HL-60 (cell line): ENCODE results near the gene RERG.

Source experiments
- DNase-seq, 2 experiments: peaks; one replicate each; pipeline ENCODE4 v3.0.0-alpha.2; 2010 to 2020; ENCODE audit warnings: low read depth in 1 of 2, low spot score in 1 of 2
- H3K27ac ChIP-seq: fragments of 250-450 bp; sonication (Bioruptor Pico); replicated peaks from 2 replicates; pipeline ENCODE4 v1.5.1; 2020; ENCODE audit warnings: mild to moderate bottlenecking, moderate library complexity
- H3K27me3 ChIP-seq: fragments of 250-450 bp; sonication (Bioruptor Pico); 2 replicates; pipeline ENCODE4 v1.5.1; 2021; ENCODE audit warnings: mild to moderate bottlenecking, moderate library complexity; ENCODE audit not compliant: insufficient read depth, poor library complexity, severe bottlenecking
- H3K4me3 ChIP-seq: replicated peaks from 2 replicates; pipeline ENCODE4 v1.5.1; 2011; ENCODE audit warnings: mild to moderate bottlenecking, control low read depth, low read length; ENCODE audit not compliant: insufficient read depth
- GABPA ChIP-seq: IDR thresholded peaks from 2 replicates; pipeline ENCODE4 v1.6.1; 2012; ENCODE audit warnings: low read depth
- POLR2AphosphoS5 ChIP-seq: IDR thresholded peaks from 2 replicates; pipeline ENCODE4 v1.6.1; 2012; ENCODE audit warnings: low read depth
- SPI1 ChIP-seq: IDR thresholded peaks from 2 replicates; pipeline ENCODE4 v1.6.1; 2012; ENCODE audit warnings: low read depth, mild to moderate bottlenecking, borderline replicate concordance
- TF ChIP-seq, protein P1 (sequence below): IDR thresholded peaks from one replicate; pipeline ENCODE4 v1.5.1; 2011; ENCODE audit warnings: low read length, control low read depth, inconsistent platforms; ENCODE audit not compliant: insufficient read depth
- TF ChIP-seq, protein P2 (sequence below): IDR thresholded peaks from 2 replicates; pipeline ENCODE4 v1.6.1; 2012; ENCODE audit warnings: low read depth; ENCODE audit not compliant: insufficient replicate concordance

The RERG gene

DNA sequence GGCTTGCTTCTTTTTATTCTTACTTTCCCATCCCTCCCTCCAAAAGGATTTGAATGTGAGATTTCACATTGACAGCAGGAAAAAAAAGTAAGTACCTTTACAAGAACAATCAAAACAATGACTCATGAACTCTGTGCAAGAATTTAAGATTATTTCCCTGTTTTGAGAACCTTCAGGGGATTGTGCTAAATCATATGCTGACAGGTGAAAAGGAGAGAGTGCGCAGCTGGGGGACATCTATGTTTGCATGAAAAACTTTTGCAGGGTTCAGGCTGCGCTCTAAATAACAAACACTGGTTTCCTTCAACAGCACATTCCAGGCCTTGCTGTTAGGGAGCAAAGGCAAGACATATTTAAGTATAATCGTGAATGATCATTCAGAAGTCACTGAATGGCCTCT lies 27.3 kb downstream of the RERG start:
- no peak for DNase-seq
- TF ChIP-seq SPI1, result no peak
- H3K27ac ChIP-seq, result no peak overlapping the region
- H3K4me3 ChIP-seq, result no peak overlapping the region
- H3K27me3 ChIP-seq, result no peaks in the 10 kb centered on the region

DNA sequence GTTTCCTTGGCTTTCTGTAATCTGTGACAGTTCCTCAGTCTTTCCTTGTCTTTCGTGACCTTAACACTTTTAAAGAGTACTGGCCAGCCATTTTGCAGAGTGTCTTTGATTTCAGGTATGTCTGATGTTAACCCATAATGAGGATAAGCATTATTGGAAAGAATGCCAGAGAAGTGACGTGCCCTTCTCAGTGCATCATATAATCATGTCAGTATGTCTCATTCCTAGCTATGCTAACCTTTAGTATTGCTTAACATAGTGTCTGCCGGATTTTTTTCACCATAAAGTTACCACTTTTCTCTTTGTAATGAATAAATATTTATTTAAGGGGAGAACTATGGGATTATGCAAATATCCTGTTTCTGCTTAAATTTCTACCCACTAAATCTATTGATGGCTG lies 28.5 kb downstream of the RERG start:
- Histone ChIP-seq H3K27me3 (no peaks in the 10 kb centered on the region), H3K27ac (no peak overlapping the region), H3K4me3 (no peak overlapping the region)
- DNase-seq, result no peak
- TF ChIP-seq, protein P1, sequence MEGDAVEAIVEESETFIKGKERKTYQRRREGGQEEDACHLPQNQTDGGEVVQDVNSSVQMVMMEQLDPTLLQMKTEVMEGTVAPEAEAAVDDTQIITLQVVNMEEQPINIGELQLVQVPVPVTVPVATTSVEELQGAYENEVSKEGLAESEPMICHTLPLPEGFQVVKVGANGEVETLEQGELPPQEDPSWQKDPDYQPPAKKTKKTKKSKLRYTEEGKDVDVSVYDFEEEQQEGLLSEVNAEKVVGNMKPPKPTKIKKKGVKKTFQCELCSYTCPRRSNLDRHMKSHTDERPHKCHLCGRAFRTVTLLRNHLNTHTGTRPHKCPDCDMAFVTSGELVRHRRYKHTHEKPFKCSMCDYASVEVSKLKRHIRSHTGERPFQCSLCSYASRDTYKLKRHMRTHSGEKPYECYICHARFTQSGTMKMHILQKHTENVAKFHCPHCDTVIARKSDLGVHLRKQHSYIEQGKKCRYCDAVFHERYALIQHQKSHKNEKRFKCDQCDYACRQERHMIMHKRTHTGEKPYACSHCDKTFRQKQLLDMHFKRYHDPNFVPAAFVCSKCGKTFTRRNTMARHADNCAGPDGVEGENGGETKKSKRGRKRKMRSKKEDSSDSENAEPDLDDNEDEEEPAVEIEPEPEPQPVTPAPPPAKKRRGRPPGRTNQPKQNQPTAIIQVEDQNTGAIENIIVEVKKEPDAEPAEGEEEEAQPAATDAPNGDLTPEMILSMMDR, result no peak

DNA sequence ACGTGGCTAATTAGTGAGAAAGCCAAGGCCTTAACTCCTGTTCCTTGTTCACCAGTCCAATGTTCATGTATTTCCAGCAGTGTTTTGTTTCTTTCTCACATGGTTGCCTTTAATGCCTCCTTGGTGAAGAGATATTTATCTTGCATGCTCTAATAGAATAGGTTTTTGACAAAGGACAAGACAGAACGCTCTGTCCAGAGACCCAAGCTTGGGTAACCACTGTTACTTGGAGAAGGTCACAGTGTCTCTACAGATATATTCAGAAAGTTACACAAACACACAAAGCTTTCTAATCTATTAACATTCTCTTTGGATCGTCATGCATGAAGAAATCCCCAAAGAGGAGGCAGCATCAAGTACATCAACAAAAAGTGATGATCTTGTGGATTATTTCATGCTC lies 33.1 kb downstream of the RERG start:
- no peak overlapping the region for H3K27ac ChIP-seq
- no peak for DNase-seq
- H3K27me3 ChIP-seq, result peaks cover 2% of the 10 kb centered on the region
- TF ChIP-seq GABPA, result no peak
- no peak for TF ChIP-seq SPI1
- TF ChIP-seq, protein P1, result no peak
- TF ChIP-seq POLR2AphosphoS5, result no peak
- TF ChIP-seq, protein P2, sequence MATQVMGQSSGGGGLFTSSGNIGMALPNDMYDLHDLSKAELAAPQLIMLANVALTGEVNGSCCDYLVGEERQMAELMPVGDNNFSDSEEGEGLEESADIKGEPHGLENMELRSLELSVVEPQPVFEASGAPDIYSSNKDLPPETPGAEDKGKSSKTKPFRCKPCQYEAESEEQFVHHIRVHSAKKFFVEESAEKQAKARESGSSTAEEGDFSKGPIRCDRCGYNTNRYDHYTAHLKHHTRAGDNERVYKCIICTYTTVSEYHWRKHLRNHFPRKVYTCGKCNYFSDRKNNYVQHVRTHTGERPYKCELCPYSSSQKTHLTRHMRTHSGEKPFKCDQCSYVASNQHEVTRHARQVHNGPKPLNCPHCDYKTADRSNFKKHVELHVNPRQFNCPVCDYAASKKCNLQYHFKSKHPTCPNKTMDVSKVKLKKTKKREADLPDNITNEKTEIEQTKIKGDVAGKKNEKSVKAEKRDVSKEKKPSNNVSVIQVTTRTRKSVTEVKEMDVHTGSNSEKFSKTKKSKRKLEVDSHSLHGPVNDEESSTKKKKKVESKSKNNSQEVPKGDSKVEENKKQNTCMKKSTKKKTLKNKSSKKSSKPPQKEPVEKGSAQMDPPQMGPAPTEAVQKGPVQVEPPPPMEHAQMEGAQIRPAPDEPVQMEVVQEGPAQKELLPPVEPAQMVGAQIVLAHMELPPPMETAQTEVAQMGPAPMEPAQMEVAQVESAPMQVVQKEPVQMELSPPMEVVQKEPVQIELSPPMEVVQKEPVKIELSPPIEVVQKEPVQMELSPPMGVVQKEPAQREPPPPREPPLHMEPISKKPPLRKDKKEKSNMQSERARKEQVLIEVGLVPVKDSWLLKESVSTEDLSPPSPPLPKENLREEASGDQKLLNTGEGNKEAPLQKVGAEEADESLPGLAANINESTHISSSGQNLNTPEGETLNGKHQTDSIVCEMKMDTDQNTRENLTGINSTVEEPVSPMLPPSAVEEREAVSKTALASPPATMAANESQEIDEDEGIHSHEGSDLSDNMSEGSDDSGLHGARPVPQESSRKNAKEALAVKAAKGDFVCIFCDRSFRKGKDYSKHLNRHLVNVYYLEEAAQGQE, result no peak
- no peak overlapping the region for H3K4me3 ChIP-seq

DNA sequence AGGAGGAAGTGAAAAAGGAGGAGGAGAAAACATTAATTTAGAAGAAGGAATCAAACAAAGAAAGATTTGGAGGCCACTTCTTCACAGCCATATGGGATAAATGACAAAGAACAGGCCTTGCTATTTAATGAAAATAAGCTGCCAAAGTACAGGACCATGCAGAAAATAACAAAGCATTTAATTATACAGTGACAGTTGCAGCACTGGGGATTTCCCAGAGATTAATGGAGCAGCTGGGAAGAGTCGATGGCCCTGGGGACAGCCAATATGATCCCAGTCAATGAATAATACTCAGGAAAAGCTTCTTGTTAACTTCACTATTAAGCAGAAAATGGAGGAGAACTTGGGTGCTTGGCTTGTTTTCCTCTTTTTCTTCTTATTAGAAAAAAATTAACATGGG lies 34.6 kb downstream of the RERG start:
- no peak for TF ChIP-seq POLR2AphosphoS5
- no peak for TF ChIP-seq SPI1
- no peak for TF ChIP-seq GABPA
- TF ChIP-seq, protein P2, result no peak
- TF ChIP-seq, protein P1, result no peak
- Histone ChIP-seq H3K4me3 (no peak overlapping the region), H3K27me3 (peaks cover 2% of the 10 kb centered on the region), H3K27ac (no peak overlapping the region)
- no peak for DNase-seq

DNA sequence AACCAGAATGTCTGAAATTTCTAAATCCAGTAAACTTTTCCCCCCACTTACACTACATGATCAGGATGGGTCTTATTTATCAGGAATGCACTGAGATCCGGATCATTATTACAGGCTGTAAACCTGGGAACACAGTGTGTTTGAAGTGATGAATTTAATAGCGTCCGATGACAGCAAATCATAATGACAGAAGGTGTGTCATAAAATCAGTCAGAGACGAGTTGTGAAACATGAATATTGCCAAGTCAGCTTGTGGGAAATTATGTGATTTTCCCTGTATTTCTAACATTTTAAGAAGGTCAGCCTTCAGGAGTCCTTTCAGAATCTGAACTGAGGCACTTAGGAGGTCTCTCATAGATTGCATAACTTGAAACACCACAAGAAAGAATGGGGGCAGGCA lies 36.7 kb downstream of the RERG start:
- TF ChIP-seq GABPA, result no peak
- TF ChIP-seq POLR2AphosphoS5, result no peak
- TF ChIP-seq, protein P2, result no peak
- no peak for TF ChIP-seq SPI1
- TF ChIP-seq, protein P1, result no peak
- Histone ChIP-seq H3K27me3 (peaks cover 2% of the 10 kb centered on the region), H3K4me3 (no peak overlapping the region), H3K27ac (no peak overlapping the region)
- DNase-seq, result no peak
